Ovary (tissue), 9 donors: ENCODE measurements around the gene AFAP1. TPM values are rescaled to one million over a fixed set of nuclear protein-coding genes. Genes with fewer than 3 reads are reported as not detected.

Source experiments
- DNase-seq, 5 donors: peaks; one replicate each; pipeline ENCODE4 v3.0.0-alpha.2; 2019 to 2020
- H3K27ac ChIP-seq, 2 donors: fragments of 200-600 bp; one replicate each; pipeline versions ENCODE4 v1.5.1 to v1.8.0; 2019 to 2022
- H3K27me3 ChIP-seq: fragments of 200-600 bp; one replicate; pipeline ENCODE4 v1.8.0; 2022
- H3K36me3 ChIP-seq: fragments of 200-600 bp; sonication (generic); one replicate; pipeline ENCODE4 v1.5.1; 2019
- H3K4me1 ChIP-seq: one replicate; pipeline ENCODE4 v1.8.1; 2013; ENCODE audit warnings: mild to moderate bottlenecking, moderate library complexity; ENCODE audit not compliant: insufficient read depth
- H3K4me3 ChIP-seq: fragments of 200-600 bp; sonication (generic); one replicate; pipeline ENCODE4 v1.5.1; 2017
- H3K9me3 ChIP-seq, 2 donors: fragments of 200-600 bp in 1 of 2; sonication (generic) in 1 of 2; one replicate each; pipeline versions ENCODE4 v1.5.1 to v1.8.1; 2013 to 2019; ENCODE audit warnings: mild to moderate bottlenecking in 1 of 2, moderate library complexity in 1 of 2
- EP300 ChIP-seq: sonication (generic); formaldehyde crosslinking; IDR thresholded peaks from one replicate; pipeline ENCODE4 v1.6.1; 2017; ENCODE audit warnings: antibody characterized with exemption
- POLR2A ChIP-seq: fragments of 450-650 bp; IDR thresholded peaks from one replicate; pipeline ENCODE4 v1.6.1; 2017; ENCODE audit warnings: antibody characterized with exemption, mild to moderate bottlenecking, moderate library complexity
- WGBS, 3 donors: extraction: QIAGEN DNeasy Blood & Tissue Kit in 1 of 3; methylation state at CpG; one replicate each; pipeline versions ENCODE4 v1.1.5 to v1.1.7; 2013 to 2017; 5-methylcytosine and 5-hydroxymethylcytosine counted together
- intact Hi-C, 4 donors: fragments of 100-400 bp; cut with DNase I; formaldehyde crosslinking; loops; one replicate each; pipeline versions ENCODE4 v1.11.0 to v1.15.1; 2022 to 2023
- polyA plus RNA-seq, 2 donors: library from polyadenylated mRNA; stranded (reverse); fragments of 200-250 nt in 1 of 2; fragments of 350-450 nt in 1 of 2; fragmentation: Illumina TruSeq in 1 of 2; extraction: RNeasy Lipid Tissue Mini Kit (QIAGEN cat#74804) in 1 of 2; gene quantifications; one replicate each; pipeline ENCODE4 v1.2.3, GENCODE V29; 2013 to 2014
- total RNA-seq, 7 donors: library from RNA; depleted of rRNA in 2 of 7; stranded (reverse); fragments of >200 nt in 2 of 7; fragmentation: NEBNext Ultra II Directional in 3 of 7; extraction: Animal tissue kit (Norgen Biotek cat#: 25700) in 3 of 7; gene quantifications; one replicate each; pipeline versions ENCODE4 v1.1.0 to v1.2.4, GENCODE V29; 2016 to 2023
- TF ChIP-seq, protein P1 (sequence below), 3 donors: fragments of 450-650 bp in 2 of 3; fragments of 200-600 bp in 1 of 3; IDR thresholded peaks; one replicate each; pipeline versions ENCODE4 v1.5.1 to v1.8.0; 2016 to 2022; ENCODE audit warnings: antibody characterized with exemption in 3 of 3, mild to moderate bottlenecking in 1 of 3
- donor health status: DM: no; HTN: no; CAD: no; lungs with moderate emphysema.
- donor health status: DM: no; HTN: no; CAD: no.
- donor health status: Bipolar disorder and iron deficiency.
- donor health status: DM: yes; HTN: yes; CAD: no.
- donor health status: DM: no; HTN: no; CAD: no.
- donor health status: DM: yes; HTN: yes; CAD: no.

AFAP1 gene
- total and polyA plus RNA-seq, 9 donors: 8.6 to 42.3 (median 23.0) TPM

GRCh38 chr4:7981738-7982394 lies 42.2 kb upstream of the AFAP1 start:
- Histone ChIP-seq H3K36me3 (no peaks in the 10 kb centered on the region), H3K4me3 (no peak overlapping the region), H3K27me3 (no peaks in the 10 kb centered on the region), H3K9me3 (no peaks in the 10 kb centered on the region), H3K27ac (no peak overlapping the region), H3K4me1 (peaks cover 11% of the 10 kb centered on the region)
- TF ChIP-seq EP300: no peak
- TF ChIP-seq, protein P1, sequence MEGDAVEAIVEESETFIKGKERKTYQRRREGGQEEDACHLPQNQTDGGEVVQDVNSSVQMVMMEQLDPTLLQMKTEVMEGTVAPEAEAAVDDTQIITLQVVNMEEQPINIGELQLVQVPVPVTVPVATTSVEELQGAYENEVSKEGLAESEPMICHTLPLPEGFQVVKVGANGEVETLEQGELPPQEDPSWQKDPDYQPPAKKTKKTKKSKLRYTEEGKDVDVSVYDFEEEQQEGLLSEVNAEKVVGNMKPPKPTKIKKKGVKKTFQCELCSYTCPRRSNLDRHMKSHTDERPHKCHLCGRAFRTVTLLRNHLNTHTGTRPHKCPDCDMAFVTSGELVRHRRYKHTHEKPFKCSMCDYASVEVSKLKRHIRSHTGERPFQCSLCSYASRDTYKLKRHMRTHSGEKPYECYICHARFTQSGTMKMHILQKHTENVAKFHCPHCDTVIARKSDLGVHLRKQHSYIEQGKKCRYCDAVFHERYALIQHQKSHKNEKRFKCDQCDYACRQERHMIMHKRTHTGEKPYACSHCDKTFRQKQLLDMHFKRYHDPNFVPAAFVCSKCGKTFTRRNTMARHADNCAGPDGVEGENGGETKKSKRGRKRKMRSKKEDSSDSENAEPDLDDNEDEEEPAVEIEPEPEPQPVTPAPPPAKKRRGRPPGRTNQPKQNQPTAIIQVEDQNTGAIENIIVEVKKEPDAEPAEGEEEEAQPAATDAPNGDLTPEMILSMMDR (IDR thresholded peaks at IDR 0.05): no peak
- no peak for TF ChIP-seq POLR2A
- no peak for DNase-seq
- intact Hi-C loops: no loop called here
- 91 to 92% (median 91%) methylated on average over 8 of the region's 8 CpGs for WGBS, 3 donors

DNA sequence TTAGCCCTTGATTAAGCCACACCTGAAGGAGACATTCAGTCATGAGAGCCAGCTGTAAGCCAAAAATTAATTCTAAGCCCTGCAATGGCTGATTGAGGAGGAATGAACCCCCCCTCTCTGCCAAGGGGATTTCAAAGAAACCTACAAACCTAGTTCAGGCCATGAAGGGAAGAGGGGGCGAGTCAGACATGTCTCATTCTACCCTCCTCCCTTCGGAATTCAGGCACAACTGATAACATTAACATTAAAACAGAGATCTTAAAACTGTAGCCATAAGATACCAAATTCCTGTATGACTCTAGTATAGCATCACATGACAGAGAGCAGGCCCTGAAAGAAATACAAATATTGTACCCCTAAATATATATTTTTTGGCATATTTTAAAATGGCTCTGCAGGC lies 40.4 kb upstream of the AFAP1 start:
- DNase-seq: no peak
- H3K27ac ChIP-seq: no peak overlapping the region
- no peaks in the 10 kb centered on the region for H3K36me3 ChIP-seq
- intact Hi-C loops: no loop called here
- 85 to 86% (median 85%) methylated on average over 2 of the region's 2 CpGs for WGBS, 3 donors
- H3K4me3 ChIP-seq: no peak overlapping the region
- TF ChIP-seq EP300: no peak
- TF ChIP-seq, protein P1 (IDR thresholded peaks at IDR 0.05): no peak
- TF ChIP-seq POLR2A: no peak
- peaks cover 6% of the 10 kb centered on the region for H3K4me1 ChIP-seq
- H3K9me3 ChIP-seq: no peaks in the 10 kb centered on the region
- H3K27me3 ChIP-seq: no peaks in the 10 kb centered on the region

DNA sequence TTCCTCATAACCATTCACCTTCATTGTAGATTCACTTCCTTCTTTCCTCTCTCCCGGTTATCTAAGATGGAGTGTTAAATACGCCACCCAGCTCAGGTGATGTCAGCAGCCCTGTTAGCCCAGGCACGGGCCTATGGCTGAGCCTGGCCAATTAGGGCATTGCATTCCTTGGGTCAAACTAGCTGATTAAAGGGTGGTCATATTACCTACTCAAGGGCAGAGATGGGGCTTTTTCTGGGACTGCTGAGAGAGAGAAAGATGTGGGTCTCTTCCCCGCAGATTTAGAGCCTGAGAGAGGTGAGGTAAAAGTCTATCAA lies 39.9 kb upstream of the AFAP1 start:
- TF ChIP-seq, protein P1 (IDR thresholded peaks at IDR 0.05): no peak
- TF ChIP-seq POLR2A (no peak), EP300 (no peak)
- 79 to 88% (median 85%) methylated on average over 4 of the region's 4 CpGs for WGBS, 3 donors
- H3K9me3 ChIP-seq: no peaks in the 10 kb centered on the region
- no peak for DNase-seq
- no peaks in the 10 kb centered on the region for H3K36me3 ChIP-seq
- peaks cover 6% of the 10 kb centered on the region for H3K4me1 ChIP-seq
- no peak overlapping the region for H3K4me3 ChIP-seq
- intact Hi-C loops: no loop called here
- H3K27me3 ChIP-seq: no peaks in the 10 kb centered on the region
- H3K27ac ChIP-seq: no peak overlapping the region

DNA sequence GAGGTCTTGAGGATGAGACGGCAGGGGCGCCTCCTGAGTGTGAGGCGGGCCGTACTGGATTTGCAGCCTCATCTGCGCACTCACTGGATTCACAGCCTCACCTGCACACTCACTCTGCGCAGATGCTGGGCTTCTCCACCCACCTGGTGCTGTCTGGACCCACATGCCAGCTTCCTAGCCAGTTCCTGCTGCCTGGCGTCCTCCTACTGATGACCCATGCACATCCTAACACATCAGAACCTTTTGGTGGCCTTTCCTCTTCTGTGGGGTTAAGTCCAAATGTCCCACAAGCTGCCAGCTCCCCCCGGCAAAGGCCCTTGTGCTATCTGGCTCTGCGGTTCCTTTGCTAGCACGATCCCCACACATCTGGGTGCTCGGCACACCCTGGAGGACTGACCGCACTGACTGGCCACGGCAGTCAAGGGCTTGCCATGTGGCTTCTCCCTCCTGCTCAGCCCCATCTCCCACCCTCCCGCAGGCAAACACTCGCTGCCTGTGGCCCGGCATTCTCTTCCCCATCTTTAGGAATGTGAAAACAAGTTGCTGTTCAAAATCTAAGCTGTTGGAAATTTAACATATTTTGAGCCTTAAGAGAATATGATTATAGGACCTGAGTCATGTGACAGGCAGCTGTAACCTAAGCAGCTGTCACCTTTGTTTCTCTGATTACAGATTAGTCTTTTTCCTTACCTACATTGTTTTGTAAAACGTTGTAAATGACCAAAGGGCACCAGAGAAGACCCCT lies 39.4 kb upstream of the AFAP1 start:
- no peak for DNase-seq
- H3K4me1 ChIP-seq: peaks cover 6% of the 10 kb centered on the region
- intact Hi-C loops: no loop called here
- H3K36me3 ChIP-seq: no peaks in the 10 kb centered on the region
- H3K27ac ChIP-seq: no peak overlapping the region
- no peaks in the 10 kb centered on the region for H3K9me3 ChIP-seq
- TF ChIP-seq POLR2A: no peak
- no peak for TF ChIP-seq EP300
- TF ChIP-seq, protein P1 (IDR thresholded peaks at IDR 0.05): no peak
- WGBS, 3 donors: 54 to 68% (median 66%) methylated on average over 17 of the region's 17 CpGs
- no peak overlapping the region for H3K4me3 ChIP-seq
- H3K27me3 ChIP-seq: no peaks in the 10 kb centered on the region
